Measurements from ENCODE around the gene TAF11L8.
A peak's percentile ranks its signal among the peaks of the same experiment; 100 is the strongest.
"Not testable (repeated sequence)": the region's sequence is repeated elsewhere in the genome, so short reads cannot be mapped to it uniquely, and the experiment has no call there.

Gene TAF11L8

GRCh38 chr5:17590860-17591259 lies at the start of gene TAF11L8:
TAF11L8 (minus strand) TSS chr5:17590960.
- DNase-seq (ENCODE audit: insufficient read length, low spot score); FAIRE-seq: not testable (repeated sequence)

GRCh38 chr5:17634160-17634559 lies 43.4 kb upstream of the TAF11L8 start, which contains the start of gene TAF11L14:
TAF11L14 (plus strand) TSS chr5:17634460.
- no peak for DNase-seq (ENCODE audit: insufficient read length, low spot score)
- no peak for FAIRE-seq

- FAIRE-seq; DNase-seq (ENCODE audit: insufficient read length, low spot score): not testable (repeated sequence)
These were observed 41.0 kb upstream of the TAF11L8 start, which contains the start of gene TAF11L13 for GRCh38 chr5:17631788-17632187. TAF11L13 (plus strand) TSS chr5:17632088.

- no peak for FAIRE-seq
- no peak for DNase-seq (ENCODE audit: insufficient read length, low spot score)
These were observed 34.9 kb upstream of the TAF11L8 start for GRCh38 chr5:17625686-17626085.

- no peak for DNase-seq (ENCODE audit: insufficient read length, low spot score)
These were observed 29.9 kb upstream of the TAF11L8 start for GRCh38 chr5:17620627-17621026.

GRCh38 chr5:17619354-17619753 lies 28.6 kb upstream of the TAF11L8 start:
- FAIRE-seq, result no peak
- DNase-seq (ENCODE audit: insufficient read length, low spot score), result no peak

More at GRCh38 chr5:17620627-17621026, 29.9 kb upstream of the TAF11L8 start:
- FAIRE-seq, result no peak

- DNase-seq (ENCODE audit: insufficient read length, low spot score) (no peak), FAIRE-seq (no peak)
These were observed 24.3 kb upstream of the TAF11L8 start for GRCh38 chr5:17614872-17615605.

- not testable (repeated sequence) for DNase-seq (ENCODE audit: insufficient read length, low spot score); FAIRE-seq
These were observed 19.3 kb upstream of the TAF11L8 start, which contains the start of gene TAF11L12 for GRCh38 chr5:17610092-17610491. TAF11L12 (plus strand) TSS chr5:17610392.

- DNase-seq (ENCODE audit: insufficient read length, low spot score), result not testable (repeated sequence)
- peak; percentile 54 for FAIRE-seq
These were observed 16.7 kb upstream of the TAF11L8 start for GRCh38 chr5:17607461-17607860.

- FAIRE-seq (peak; percentile 20), DNase-seq (ENCODE audit: insufficient read length, low spot score) (no peak)
These were observed 14.2 kb upstream of the TAF11L8 start for GRCh38 chr5:17604951-17605350.

- FAIRE-seq; DNase-seq (ENCODE audit: insufficient read length, low spot score): not testable (repeated sequence)
These were observed 13.1 kb upstream of the TAF11L8 start, which contains the start of gene TAF11L11 for GRCh38 chr5:17603880-17604279. TAF11L11 (plus strand) TSS chr5:17604183.

GRCh38 chr5:17597728-17598127 lies 7.0 kb upstream of the TAF11L8 start, which contains the start of gene TAF11L10:
TAF11L10 (minus strand) TSS chr5:17597828.
- not testable (repeated sequence) for DNase-seq (ENCODE audit: insufficient read length, low spot score); FAIRE-seq

- not testable (repeated sequence) for DNase-seq (ENCODE audit: insufficient read length, low spot score); FAIRE-seq
These were observed 3.5 kb upstream of the TAF11L8 start, which contains the start of gene TAF11L9 for GRCh38 chr5:17594255-17594654. TAF11L9 (minus strand) TSS chr5:17594394.

GRCh38 chr5:17585658-17586057 lies 5.1 kb downstream of the TAF11L8 start, which contains the start of gene TAF11L7:
TAF11L7 (minus strand) TSS chr5:17585758.
- FAIRE-seq; DNase-seq (ENCODE audit: insufficient read length, low spot score): not testable (repeated sequence)

Measured in HTR-8/SVneo (cell line).